Measurements from ENCODE around the gene LGALS9C.
"Not testable (repeated sequence)": the region's sequence is repeated elsewhere in the genome, so short reads cannot be mapped to it uniquely, and the experiment has no call there.

- TF ChIP-seq RELA (CRISPR knock-in tag; IDR thresholded peaks at IDR 0.05; ENCODE audit: borderline replicate concordance); CTCF (IDR thresholded peaks at IDR 0.05); EMX1 (CRISPR knock-in tag; IDR thresholded peaks at IDR 0.05); KAT7 (CRISPR knock-in tag; IDR thresholded peaks at IDR 0.05; ENCODE audit: borderline replicate concordance); CREB1 (CRISPR knock-in tag; IDR thresholded peaks at IDR 0.05); ELF4 (CRISPR knock-in tag; IDR thresholded peaks at IDR 0.05; ENCODE audit: low read depth); ZNF263 (CRISPR knock-in tag; IDR thresholded peaks at IDR 0.05; ENCODE audit: low read depth); SP1 (CRISPR knock-in tag; conservative IDR thresholded peaks at IDR 0.05); FOXK1 (CRISPR knock-in tag; IDR thresholded peaks at IDR 0.05): not testable (repeated sequence)
- TF ChIP-seq, protein P1, sequence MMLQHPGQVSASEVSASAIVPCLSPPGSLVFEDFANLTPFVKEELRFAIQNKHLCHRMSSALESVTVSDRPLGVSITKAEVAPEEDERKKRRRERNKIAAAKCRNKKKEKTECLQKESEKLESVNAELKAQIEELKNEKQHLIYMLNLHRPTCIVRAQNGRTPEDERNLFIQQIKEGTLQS (CRISPR knock-in tag; conservative IDR thresholded peaks at IDR 0.05) = not testable (repeated sequence)
- TF ChIP-seq, protein P2, sequence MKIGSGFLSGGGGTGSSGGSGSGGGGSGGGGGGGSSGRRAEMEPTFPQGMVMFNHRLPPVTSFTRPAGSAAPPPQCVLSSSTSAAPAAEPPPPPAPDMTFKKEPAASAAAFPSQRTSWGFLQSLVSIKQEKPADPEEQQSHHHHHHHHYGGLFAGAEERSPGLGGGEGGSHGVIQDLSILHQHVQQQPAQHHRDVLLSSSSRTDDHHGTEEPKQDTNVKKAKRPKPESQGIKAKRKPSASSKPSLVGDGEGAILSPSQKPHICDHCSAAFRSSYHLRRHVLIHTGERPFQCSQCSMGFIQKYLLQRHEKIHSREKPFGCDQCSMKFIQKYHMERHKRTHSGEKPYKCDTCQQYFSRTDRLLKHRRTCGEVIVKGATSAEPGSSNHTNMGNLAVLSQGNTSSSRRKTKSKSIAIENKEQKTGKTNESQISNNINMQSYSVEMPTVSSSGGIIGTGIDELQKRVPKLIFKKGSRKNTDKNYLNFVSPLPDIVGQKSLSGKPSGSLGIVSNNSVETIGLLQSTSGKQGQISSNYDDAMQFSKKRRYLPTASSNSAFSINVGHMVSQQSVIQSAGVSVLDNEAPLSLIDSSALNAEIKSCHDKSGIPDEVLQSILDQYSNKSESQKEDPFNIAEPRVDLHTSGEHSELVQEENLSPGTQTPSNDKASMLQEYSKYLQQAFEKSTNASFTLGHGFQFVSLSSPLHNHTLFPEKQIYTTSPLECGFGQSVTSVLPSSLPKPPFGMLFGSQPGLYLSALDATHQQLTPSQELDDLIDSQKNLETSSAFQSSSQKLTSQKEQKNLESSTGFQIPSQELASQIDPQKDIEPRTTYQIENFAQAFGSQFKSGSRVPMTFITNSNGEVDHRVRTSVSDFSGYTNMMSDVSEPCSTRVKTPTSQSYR (CRISPR knock-in tag; IDR thresholded peaks at IDR 0.05) = not testable (repeated sequence)
Observed at GRCh38 chr17:18528435-18528834, 51.8 kb downstream of the LGALS9C start.
